K562 (cell line): ENCODE data around the gene EPS8. TPM values are rescaled to one million over a fixed set of nuclear protein-coding genes. Genes with fewer than 3 reads are reported as not detected.

ENCODE experiments used
- ATAC-seq: fragments of 200-7000 bp; cut with Tn5 transposase; 3 replicates; pipeline ENCODE4 v1.9.1; 2020; ENCODE audit warnings: moderate library complexity
- BruUV-seq: library from RNA; stranded (reverse); fragments of 400-500 nt; replicated peaks from 2 replicates; lab custom pipeline; 2021; lab: Mats Ljungman, UMichigan
- CTCF ChIA-PET: fragments of 300-600 bp; formaldehyde crosslinking; extraction: SDS; loops from one replicate; lab custom pipeline; 2021; ENCODE audit warnings: low intra/inter-chr PET ratio; lab: Yijun Ruan, JAX
- POLR2A ChIA-PET: fragments of 300-600, 350-650 bp; sonication (Branson Sonifier 250); formaldehyde crosslinking; extraction: SDS; loops from one replicate; lab custom pipeline; 2021; ENCODE audit warnings: antibody characterized with exemption, inconsistent platforms; lab: Yijun Ruan, JAX
- DNase-seq, 4 experiments: peaks; one replicate each; pipeline versions ENCODE4 v3.0.0 to v3.0.0-alpha.2; 2011 to 2018; ENCODE audit warnings: low spot score in 3 of 4, mixed read lengths in 3 of 4; ENCODE audit errors: extremely low read depth in 1 of 4
- FAIRE-seq: peaks from 2 replicates; lab custom pipeline; 2011; peaks lifted over from hg19 to GRCh38; lab: Jason Lieb, UNC
- H2AFZ ChIP-seq: 2 replicates; pipeline ENCODE4 v1.6.0; 2011; ENCODE audit warnings: low read depth, low read length, control low read depth, inconsistent platforms
- H3K27ac ChIP-seq: fragments of 200-600 bp; 3 replicates; pipeline ENCODE4 v1.8.0; 2011; ENCODE audit warnings: low read depth, mild to moderate bottlenecking, control low read depth, inconsistent platforms, low read length, moderate library complexity, mixed read lengths; ENCODE audit errors: extremely low read depth
- H3K27me3 ChIP-seq, 2 experiments: fragments of 300-600 bp in 1 of 2; 2 replicates in 1 of 2; 3 replicates in 1 of 2; pipeline versions ENCODE4 v1.6.0 to v1.8.0; 2011; ENCODE audit warnings: inconsistent platforms in 2 of 2, low read length in 2 of 2, mild to moderate bottlenecking in 1 of 2, mixed read lengths in 1 of 2, moderate library complexity in 1 of 2; ENCODE audit not compliant: control insufficient read depth in 2 of 2, insufficient read depth in 2 of 2
- H3K36me3 ChIP-seq: fragments of 300-600 bp; 3 replicates; pipeline ENCODE4 v1.8.0; 2011; ENCODE audit warnings: mild to moderate bottlenecking, low read length, inconsistent platforms; ENCODE audit not compliant: control insufficient read depth, insufficient read depth
- H3K4me1 ChIP-seq, 2 experiments: fragments of 200-600 bp in 1 of 2; replicated peaks in 1 of 2; 2 replicates in 1 of 2; 3 replicates in 1 of 2; pipeline versions ENCODE4 v1.5.1 to v1.8.0; 2011; ENCODE audit warnings: inconsistent platforms in 2 of 2, low read length in 2 of 2, mild to moderate bottlenecking in 1 of 2, mixed read lengths in 1 of 2, moderate library complexity in 1 of 2; ENCODE audit not compliant: control insufficient read depth in 2 of 2, insufficient read depth in 2 of 2
- H3K4me2 ChIP-seq: 2 replicates; pipeline ENCODE4 v1.6.1; 2011; ENCODE audit warnings: low read length, control low read depth, inconsistent platforms, mixed read lengths; ENCODE audit not compliant: insufficient read depth
- H3K4me3 ChIP-seq: fragments of 200-600 bp; sonication (generic), shearing (Covaris generic); 2 replicates; pipeline ENCODE4 v1.5.1; 2016; ENCODE audit warnings: control low read depth, inconsistent platforms
- H3K79me2 ChIP-seq: fragments of 200-600 bp; 3 replicates; pipeline ENCODE4 v1.8.0; 2011; ENCODE audit warnings: low read length, inconsistent platforms; ENCODE audit not compliant: control insufficient read depth, insufficient read depth
- H3K9ac ChIP-seq, 2 experiments: 2 replicates each; pipeline versions ENCODE4 v1.6.0 to v1.6.1; 2011; ENCODE audit warnings: low read depth in 2 of 2, low read length in 2 of 2, control low read depth in 1 of 2, inconsistent platforms in 1 of 2, mild to moderate bottlenecking in 1 of 2, mixed read lengths in 1 of 2; ENCODE audit not compliant: insufficient read depth in 1 of 2
- H3K9me1 ChIP-seq: one replicate; pipeline ENCODE4 v1.6.0; 2011; ENCODE audit warnings: inconsistent platforms, mild to moderate bottlenecking, low read length, moderate library complexity; ENCODE audit not compliant: control insufficient read depth, insufficient read depth
- H3K9me3 ChIP-seq: replicated peaks from 2 replicates; pipeline ENCODE4 v1.5.1; 2011; ENCODE audit warnings: low read depth, low read length, inconsistent platforms; ENCODE audit not compliant: control insufficient read depth, insufficient read depth
- H4K20me1 ChIP-seq: replicated peaks from 2 replicates; pipeline ENCODE4 v1.6.1; 2011; ENCODE audit warnings: low read length, inconsistent platforms, mixed read lengths; ENCODE audit not compliant: control insufficient read depth, insufficient read depth
- E2F8 ChIP-seq: fragments of 450-650 bp; IDR thresholded peaks from 2 replicates; pipeline ENCODE4 v1.7.1; 2018; ENCODE audit warnings: mild to moderate bottlenecking, low read depth; ENCODE audit not compliant: partially characterized antibody
- EP400 ChIP-seq: fragments of 450-650 bp; IDR thresholded peaks from 2 replicates; pipeline ENCODE4 v1.6.1; 2017; ENCODE audit warnings: antibody characterized with exemption, mild to moderate bottlenecking, moderate library complexity
- FOXM1 ChIP-seq, 2 experiments: fragments of 450-650 bp in 1 of 2; sonication (generic) in 1 of 2; formaldehyde crosslinking in 1 of 2; IDR thresholded peaks; 2 replicates each; pipeline versions ENCODE4 v1.6.1 to v1.9.0; 2017 to 2022; ENCODE audit warnings: low read depth in 2 of 2, mild to moderate bottlenecking in 2 of 2, missing genetic modification reagents in 1 of 2, moderate library complexity in 1 of 2
- HES1 ChIP-seq: fragments of 450-650 bp; IDR thresholded peaks from 2 replicates; pipeline ENCODE4 v1.6.1; 2016; ENCODE audit warnings: low read depth, mild to moderate bottlenecking, moderate library complexity
- RFX5 ChIP-seq: IDR thresholded peaks from 2 replicates; pipeline ENCODE4 v1.6.1; 2011; ENCODE audit warnings: low read depth, mild to moderate bottlenecking, improper control_type of control experiment, low read length
- RHOXF2B ChIP-seq: fragments of 250-450 bp; sonication (Bioruptor Pico); conservative IDR thresholded peaks from 2 replicates; pipeline ENCODE4 v1.5.1; 2021
- SMAD3 ChIP-seq: fragments of 450-650 bp; formaldehyde crosslinking; conservative IDR thresholded peaks from 2 replicates; pipeline ENCODE4 v1.4.0; 2020; ENCODE audit warnings: mild to moderate bottlenecking
- SREBF1 ChIP-seq: fragments of 150-350 bp; IDR thresholded peaks from 2 replicates; pipeline ENCODE4 v1.6.1; 2014; ENCODE audit warnings: antibody characterized with exemption, low read depth, low read length, borderline replicate concordance
- ZNF76 ChIP-seq: fragments of 250-450 bp; sonication (Bioruptor Pico); IDR thresholded peaks from 2 replicates; pipeline ENCODE4 v1.4.0; 2020; ENCODE audit warnings: mild to moderate bottlenecking, moderate library complexity, borderline replicate concordance
- WGBS: fragments of 100-300 bp; shearing (Covaris generic); methylation state at CpG from one replicate; pipeline ENCODE4 v1.1.6; 2016; ENCODE audit warnings: low coverage, mixed read lengths; ENCODE audit not compliant: insufficient coverage; ENCODE audit errors: missing lambda C conversion rate; 5-methylcytosine and 5-hydroxymethylcytosine counted together
- in situ Hi-C: fragments of 300-500 bp; cut with MboI; formaldehyde crosslinking; loops from 4 replicates; pipeline ENCODE4 v1.15.0; 2018; ENCODE audit warnings: inconsistent platforms, mixed read lengths
- intact Hi-C: fragments of 100-400 bp; cut with micrococcal nuclease; formaldehyde crosslinking; loops from 2 replicates; pipeline ENCODE4 v1.14.2; 2022
- polyA plus RNA-seq, 8 experiments: library from polyadenylated mRNA; depleted of rRNA in 4 of 8; stranded (reverse) in 5 of 8; unstranded in 3 of 8; fragments of >200 nt; fragmentation: Nextera tagmentation in 2 of 8; fragmentation: Illumina TruSeq in 1 of 8; extraction: Ambion mirVana in 2 of 8; extraction: Trizol in 1 of 8; gene quantifications; 2 replicates each; pipeline versions ENCODE4 v1.2.1 to v1.2.3, GENCODE V29; 2011 to 2014; ENCODE audit warnings: inconsistent platforms in 1 of 8, missing spikeins in 1 of 8
- total RNA-seq, 7 experiments: library from RNA; depleted of rRNA in 6 of 7; stranded (reverse); fragments of >200 nt in 6 of 7; fragmentation: Illumina TruSeq in 2 of 7; extraction: Trizol in 2 of 7; gene quantifications; 2 replicates each; pipeline versions ENCODE4 v1.2.1 to v1.2.3, GENCODE V29; 2011 to 2021; ENCODE audit warnings: low replicate concordance in 1 of 7

Gene EPS8
- total and polyA plus RNA-seq, 9 of the 15 experiments (the other 6 are each of a cell fraction or from before 2014, with no cell fraction given) = 0.10 to 1.9 (median 0.33) TPM

- ChIA-PET POLR2A (no interaction called here), CTCF (no interaction called here)
- Histone ChIP-seq H3K4me1 (no peaks in the 10 kb centered on the region), H3K36me3 (no peaks in the 10 kb centered on the region), H3K9me1 (no peaks in the 10 kb centered on the region), H4K20me1 (no peaks in the 10 kb centered on the region), H3K9me3 (no peaks in the 10 kb centered on the region), H3K4me2 (no peak overlapping the region), H3K27me3 (no peaks in the 10 kb centered on the region), H3K27ac (no peak overlapping the region), H3K9ac (no peak overlapping the region), H2AFZ (no peak overlapping the region), H3K4me3 (no peak overlapping the region), H3K79me2 (no peaks in the 10 kb centered on the region)
- intact Hi-C loops = loop anchor here (5.0 kb wide), 1 partner anchor 307 kb away; no protein-coding TSS in a partner anchor
- in situ Hi-C loops = no loop called here
- FAIRE-seq = no peak
- TF ChIP-seq SMAD3 (CRISPR knock-in tag) = no peak
- no peak for TF ChIP-seq FOXM1 (IDR thresholded peaks at IDR 0.05; ENCODE audit: low read depth)
- no peak for TF ChIP-seq FOXM1 (CRISPR knock-in tag; IDR thresholded peaks at IDR 0.05; ENCODE audit: low read depth)
- TF ChIP-seq SREBF1 = no peak
- TF ChIP-seq EP400 = no peak
- no peak for TF ChIP-seq RFX5
- no peak for TF ChIP-seq ZNF76
- TF ChIP-seq HES1 = no peak
- no peak for TF ChIP-seq E2F8
- TF ChIP-seq RHOXF2B (CRISPR knock-in tag) = no peak
- WGBS = 0% methylated on average over 6 of the region's 7 CpGs
- no peak for ATAC-seq
- DNase-seq = no peak
- no TSS peak for BruUV-seq
These were observed 205.4 kb downstream of the EPS8 start for GRCh38 chr12:15583804-15584203.
